ENCODE data around the gene CC2D1A.
"Not testable (repeated sequence)": the region's sequence is repeated elsewhere in the genome, so short reads cannot be mapped to it uniquely, and the experiment has no call there.

Gene CC2D1A

DNA sequence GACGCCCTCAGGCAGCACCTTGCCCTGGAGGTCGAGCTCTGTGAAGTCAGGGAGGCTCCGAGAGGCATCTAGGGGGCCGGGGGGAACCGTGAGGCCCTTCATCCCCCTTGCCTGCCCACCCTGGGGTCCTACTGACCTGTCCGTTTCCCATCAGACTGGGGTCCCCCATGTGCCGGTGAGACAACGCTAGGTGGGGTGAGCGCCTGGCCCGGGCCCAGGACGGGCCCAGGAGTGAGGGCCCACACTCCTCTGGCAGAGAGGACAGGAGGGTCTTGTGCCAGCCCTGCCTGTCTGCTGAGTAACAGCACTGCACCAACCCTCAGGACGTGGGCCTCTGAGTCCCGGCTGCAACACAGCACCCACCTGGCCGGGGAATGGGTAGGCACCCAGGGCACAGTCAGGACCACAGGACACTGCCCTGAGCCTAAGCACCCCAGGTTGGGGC lies 60.7 kb downstream of the CC2D1A start:
- Histone ChIP-seq H3K36me3 (ENCODE audit: control insufficient read depth in 2 of 2, insufficient read depth in 2 of 2, low read length in 2 of 2) (peaks cover 29 to 35% of the 10 kb centered on the region in 2 donors), H3K4me1 (ENCODE audit: control insufficient read depth in 2 of 2, insufficient read depth in 2 of 2, low read length in 2 of 2) (no peaks in the 10 kb centered on the region), H3K27ac (ENCODE audit: low read depth in 2 of 2, low read length in 2 of 2) (no peak overlapping the region), H3K9me3 (ENCODE audit: control insufficient read depth in 2 of 2, low read length in 2 of 2) (no peaks in the 10 kb centered on the region), H3K9ac (ENCODE audit: low read depth in 1 of 2, low read length in 2 of 2) (no peak overlapping the region), H3K27me3 (ENCODE audit: control insufficient read depth in 2 of 2, insufficient read depth in 2 of 2, low read length in 2 of 2) (no peaks in the 10 kb centered on the region), H3K4me3 (ENCODE audit: low read length in 2 of 2) (no peak overlapping the region)

GRCh38 chr19:13967206-13967605 lies 61.2 kb downstream of the CC2D1A start:
- H3K36me3 ChIP-seq (ENCODE audit: control insufficient read depth in 2 of 2, insufficient read depth in 2 of 2, low read length in 2 of 2) = peaks cover 29 to 35% of the 10 kb centered on the region in 2 donors
- not testable (repeated sequence) for H3K4me3 ChIP-seq (ENCODE audit: low read length in 2 of 2); H3K9me3 ChIP-seq (ENCODE audit: control insufficient read depth in 2 of 2, low read length in 2 of 2); H3K9ac ChIP-seq (ENCODE audit: low read depth in 1 of 2, low read length in 2 of 2); H3K4me1 ChIP-seq (ENCODE audit: control insufficient read depth in 2 of 2, insufficient read depth in 2 of 2, low read length in 2 of 2); H3K27ac ChIP-seq (ENCODE audit: low read depth in 2 of 2, low read length in 2 of 2); H3K27me3 ChIP-seq (ENCODE audit: control insufficient read depth in 2 of 2, insufficient read depth in 2 of 2, low read length in 2 of 2)

DNA sequence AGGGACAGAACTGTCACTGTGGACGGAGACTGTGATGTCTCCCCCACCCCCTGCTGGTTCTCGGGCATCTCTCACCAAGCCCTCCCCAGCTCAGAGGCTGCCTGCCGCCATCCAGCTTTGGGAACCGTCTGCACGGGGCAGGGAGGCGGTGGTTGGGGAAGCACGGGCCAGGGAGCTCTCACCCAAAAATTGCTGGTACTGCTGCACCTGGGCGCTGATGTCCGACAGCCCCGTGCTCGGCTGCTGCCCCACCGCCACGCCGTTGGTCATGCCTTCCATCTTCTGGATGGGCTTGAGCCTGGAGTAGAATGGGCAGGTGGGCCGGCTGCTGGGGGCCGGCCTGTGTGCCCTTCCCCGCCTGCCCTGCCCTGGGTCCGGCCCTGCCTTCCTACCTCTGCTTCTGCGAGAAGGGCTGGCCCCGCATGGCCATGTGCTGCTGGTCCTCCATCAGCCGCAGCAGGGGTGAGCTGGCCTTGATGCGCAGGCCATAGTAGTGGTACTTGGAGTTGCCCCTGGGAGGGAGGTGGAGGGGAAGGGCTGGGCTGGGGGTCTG lies 62.5 kb downstream of the CC2D1A start:
- Histone ChIP-seq H3K9me3 (ENCODE audit: control insufficient read depth in 2 of 2, low read length in 2 of 2) (no peaks in the 10 kb centered on the region), H3K4me1 (ENCODE audit: control insufficient read depth in 2 of 2, insufficient read depth in 2 of 2, low read length in 2 of 2) (no peaks in the 10 kb centered on the region), H3K27ac (ENCODE audit: low read depth in 2 of 2, low read length in 2 of 2) (no peak overlapping the region), H3K36me3 (ENCODE audit: control insufficient read depth in 2 of 2, insufficient read depth in 2 of 2, low read length in 2 of 2) (peaks cover 33 to 46% of the 10 kb centered on the region in 2 donors), H3K9ac (ENCODE audit: low read depth in 1 of 2, low read length in 2 of 2) (no peak overlapping the region), H3K27me3 (ENCODE audit: control insufficient read depth in 2 of 2, insufficient read depth in 2 of 2, low read length in 2 of 2) (no peaks in the 10 kb centered on the region), H3K4me3 (ENCODE audit: low read length in 2 of 2) (no peak overlapping the region)

GRCh38 chr19:13968999-13969398 lies 63.0 kb downstream of the CC2D1A start:
- peaks cover 33 to 46% of the 10 kb centered on the region in 2 donors for H3K36me3 ChIP-seq (ENCODE audit: control insufficient read depth in 2 of 2, insufficient read depth in 2 of 2, low read length in 2 of 2)

GRCh38 chr19:13969897-13970296 lies 63.9 kb downstream of the CC2D1A start:
- Histone ChIP-seq H3K9me3 (ENCODE audit: control insufficient read depth in 2 of 2, low read length in 2 of 2) (no peaks in the 10 kb centered on the region), H3K27ac (ENCODE audit: low read depth in 2 of 2, low read length in 2 of 2) (no peak overlapping the region), H3K4me1 (ENCODE audit: control insufficient read depth in 2 of 2, insufficient read depth in 2 of 2, low read length in 2 of 2) (no peaks in the 10 kb centered on the region), H3K9ac (ENCODE audit: low read depth in 1 of 2, low read length in 2 of 2) (no peak overlapping the region), H3K36me3 (ENCODE audit: control insufficient read depth in 2 of 2, insufficient read depth in 2 of 2, low read length in 2 of 2) (peaks cover 30 to 46% of the 10 kb centered on the region in 2 donors), H3K4me3 (ENCODE audit: low read length in 2 of 2) (no peak overlapping the region), H3K27me3 (ENCODE audit: control insufficient read depth in 2 of 2, insufficient read depth in 2 of 2, low read length in 2 of 2) (no peaks in the 10 kb centered on the region)

More at GRCh38 chr19:13968999-13969398, 63.0 kb downstream of the CC2D1A start:
- Histone ChIP-seq H3K4me1 (ENCODE audit: control insufficient read depth in 2 of 2, insufficient read depth in 2 of 2, low read length in 2 of 2) (no peaks in the 10 kb centered on the region), H3K27ac (ENCODE audit: low read depth in 2 of 2, low read length in 2 of 2) (no peak overlapping the region), H3K9me3 (ENCODE audit: control insufficient read depth in 2 of 2, low read length in 2 of 2) (no peaks in the 10 kb centered on the region), H3K27me3 (ENCODE audit: control insufficient read depth in 2 of 2, insufficient read depth in 2 of 2, low read length in 2 of 2) (no peaks in the 10 kb centered on the region), H3K4me3 (ENCODE audit: low read length in 2 of 2) (no peak overlapping the region), H3K9ac (ENCODE audit: low read depth in 1 of 2, low read length in 2 of 2) (no peak overlapping the region)

- H3K4me1 ChIP-seq (ENCODE audit: control insufficient read depth in 2 of 2, insufficient read depth in 2 of 2, low read length in 2 of 2); H3K27me3 ChIP-seq (ENCODE audit: control insufficient read depth in 2 of 2, insufficient read depth in 2 of 2, low read length in 2 of 2); H3K4me3 ChIP-seq (ENCODE audit: low read length in 2 of 2); H3K9ac ChIP-seq (ENCODE audit: low read depth in 1 of 2, low read length in 2 of 2); H3K27ac ChIP-seq (ENCODE audit: low read depth in 2 of 2, low read length in 2 of 2); H3K9me3 ChIP-seq (ENCODE audit: control insufficient read depth in 2 of 2, low read length in 2 of 2): not testable (repeated sequence)
- peaks cover 21 to 36% of the 10 kb centered on the region in 2 donors for H3K36me3 ChIP-seq (ENCODE audit: control insufficient read depth in 2 of 2, insufficient read depth in 2 of 2, low read length in 2 of 2)
Measured at GRCh38 chr19:13971868-13972267, 65.9 kb downstream of the CC2D1A start.

DNA sequence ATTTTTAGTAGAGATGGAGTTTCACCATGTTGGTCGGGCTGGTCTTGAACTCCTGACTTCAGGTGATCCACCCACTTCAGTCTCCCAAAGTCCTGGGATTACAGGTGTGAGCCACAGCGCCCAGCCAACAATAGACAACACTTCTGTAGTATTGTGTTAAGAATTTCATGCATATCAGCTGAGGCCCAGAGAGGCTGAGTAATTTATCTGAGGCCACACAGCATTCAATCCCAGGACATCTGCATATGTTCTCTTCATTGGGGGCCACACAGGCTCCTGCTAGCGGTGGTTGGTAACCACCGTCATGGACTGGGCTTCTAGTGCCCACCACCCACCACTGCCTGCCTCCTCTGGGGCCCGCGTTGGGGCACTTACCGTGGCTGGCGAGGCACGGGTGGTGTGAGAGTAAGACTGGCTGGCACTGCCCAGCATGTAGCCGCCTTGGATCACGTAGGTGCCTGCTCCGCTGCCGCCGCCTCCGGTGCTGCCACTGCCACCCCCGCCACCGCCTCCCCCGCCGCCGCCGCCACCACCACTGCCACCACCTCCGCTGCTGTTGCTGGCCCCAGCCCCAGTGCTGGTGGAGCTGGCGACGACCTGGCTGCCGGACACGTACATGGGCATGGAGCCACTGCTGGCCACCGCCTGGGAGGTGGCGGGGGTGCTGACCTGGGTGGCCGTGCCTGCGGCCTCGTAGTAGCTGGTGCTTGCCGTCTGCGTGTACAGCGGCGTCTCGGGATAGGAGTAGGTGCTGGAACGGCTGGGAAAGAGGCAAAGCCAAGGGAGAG lies 66.6 kb downstream of the CC2D1A start:
- H3K27ac ChIP-seq (ENCODE audit: low read depth in 2 of 2, low read length in 2 of 2) = no peak overlapping the region
- H3K36me3 ChIP-seq (ENCODE audit: control insufficient read depth in 2 of 2, insufficient read depth in 2 of 2, low read length in 2 of 2) = peaks cover 19 to 33% of the 10 kb centered on the region in 2 donors
- no peak overlapping the region for H3K4me3 ChIP-seq (ENCODE audit: low read length in 2 of 2)
- H3K9me3 ChIP-seq (ENCODE audit: control insufficient read depth in 2 of 2, low read length in 2 of 2) = no peaks in the 10 kb centered on the region
- no peaks in the 10 kb centered on the region for H3K4me1 ChIP-seq (ENCODE audit: control insufficient read depth in 2 of 2, insufficient read depth in 2 of 2, low read length in 2 of 2)
- no peaks in the 10 kb centered on the region for H3K27me3 ChIP-seq (ENCODE audit: control insufficient read depth in 2 of 2, insufficient read depth in 2 of 2, low read length in 2 of 2)
- no peak overlapping the region for H3K9ac ChIP-seq (ENCODE audit: low read depth in 1 of 2, low read length in 2 of 2)

- H3K4me3 ChIP-seq (ENCODE audit: low read length in 2 of 2); H3K27me3 ChIP-seq (ENCODE audit: control insufficient read depth in 2 of 2, insufficient read depth in 2 of 2, low read length in 2 of 2); H3K4me1 ChIP-seq (ENCODE audit: control insufficient read depth in 2 of 2, insufficient read depth in 2 of 2, low read length in 2 of 2); H3K9me3 ChIP-seq (ENCODE audit: control insufficient read depth in 2 of 2, low read length in 2 of 2); H3K9ac ChIP-seq (ENCODE audit: low read depth in 1 of 2, low read length in 2 of 2); H3K27ac ChIP-seq (ENCODE audit: low read depth in 2 of 2, low read length in 2 of 2): not testable (repeated sequence)
- peaks cover 16 to 27% of the 10 kb centered on the region in 2 donors for H3K36me3 ChIP-seq (ENCODE audit: control insufficient read depth in 2 of 2, insufficient read depth in 2 of 2, low read length in 2 of 2)
Measured at GRCh38 chr19:13973479-13973878, 67.5 kb downstream of the CC2D1A start.

DNA sequence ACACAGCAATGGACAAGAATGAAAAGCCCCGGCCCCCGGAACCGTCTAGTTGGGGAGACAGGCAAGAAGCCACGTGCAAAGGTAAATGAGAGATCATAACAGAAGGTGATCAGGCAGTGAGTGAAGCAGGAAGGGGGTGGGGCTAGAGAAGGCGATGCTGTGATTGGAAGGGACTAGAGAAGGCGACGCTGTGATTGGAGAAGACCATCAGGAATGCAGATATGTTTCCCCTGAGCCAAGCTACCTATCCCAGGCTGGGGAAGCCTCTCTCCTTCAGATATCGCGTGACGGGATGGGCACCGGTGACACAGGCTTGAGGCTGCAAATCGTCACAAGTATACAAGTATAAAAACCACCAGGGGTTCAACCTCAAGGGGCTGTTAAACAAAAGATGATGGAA lies 68.1 kb downstream of the CC2D1A start:
- Histone ChIP-seq H3K9ac (ENCODE audit: low read depth in 1 of 2, low read length in 2 of 2) (no peak overlapping the region), H3K4me1 (ENCODE audit: control insufficient read depth in 2 of 2, insufficient read depth in 2 of 2, low read length in 2 of 2) (peaks cover under 1 to 2% of the 10 kb centered on the region in 2 donors), H3K9me3 (ENCODE audit: control insufficient read depth in 2 of 2, low read length in 2 of 2) (no peaks in the 10 kb centered on the region), H3K4me3 (ENCODE audit: low read length in 2 of 2) (no peak overlapping the region), H3K36me3 (ENCODE audit: control insufficient read depth in 2 of 2, insufficient read depth in 2 of 2, low read length in 2 of 2) (peaks cover 11 to 23% of the 10 kb centered on the region in 2 donors), H3K27me3 (ENCODE audit: control insufficient read depth in 2 of 2, insufficient read depth in 2 of 2, low read length in 2 of 2) (no peaks in the 10 kb centered on the region), H3K27ac (ENCODE audit: low read depth in 2 of 2, low read length in 2 of 2) (no peak overlapping the region)

DNA sequence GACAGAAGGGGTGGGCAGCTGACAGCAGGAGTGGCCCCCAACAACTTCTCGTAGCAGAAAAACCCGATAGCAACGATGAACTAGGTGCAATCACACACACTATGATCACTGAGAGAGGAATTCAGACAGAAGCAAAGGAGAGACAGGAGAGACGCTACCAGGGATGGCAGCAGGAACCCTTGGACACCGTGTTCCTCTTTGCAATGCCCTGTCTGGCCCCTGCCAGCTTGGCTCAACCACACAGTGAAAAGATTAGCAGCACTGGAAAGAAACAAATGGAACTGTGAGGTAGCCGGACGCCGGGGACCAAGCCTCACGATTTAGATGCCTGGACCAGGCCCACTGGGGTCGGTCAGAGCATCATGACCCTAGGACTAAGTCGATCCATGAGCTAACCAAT lies 69.9 kb downstream of the CC2D1A start:
- peaks cover 6% of the 10 kb centered on the region in 2 donors for H3K4me1 ChIP-seq (ENCODE audit: control insufficient read depth in 2 of 2, insufficient read depth in 2 of 2, low read length in 2 of 2)
- no peaks in the 10 kb centered on the region for H3K9me3 ChIP-seq (ENCODE audit: control insufficient read depth in 2 of 2, low read length in 2 of 2)
- no peak overlapping the region for H3K4me3 ChIP-seq (ENCODE audit: low read length in 2 of 2)
- H3K27ac ChIP-seq (ENCODE audit: low read depth in 2 of 2, low read length in 2 of 2) = no peak overlapping the region
- H3K27me3 ChIP-seq (ENCODE audit: control insufficient read depth in 2 of 2, insufficient read depth in 2 of 2, low read length in 2 of 2) = no peaks in the 10 kb centered on the region
- H3K36me3 ChIP-seq (ENCODE audit: control insufficient read depth in 2 of 2, insufficient read depth in 2 of 2, low read length in 2 of 2) = peaks cover 9 to 17% of the 10 kb centered on the region in 2 donors
- H3K9ac ChIP-seq (ENCODE audit: low read depth in 1 of 2, low read length in 2 of 2) = no peak overlapping the region
